ELF-1 (cell line): ENCODE data around the gene JMJD4.
A peak's percentile ranks its signal among the peaks of the same experiment; 100 is the strongest.
"Not testable (repeated sequence)": the region's sequence is repeated elsewhere in the genome, so short reads cannot be mapped to it uniquely, and the experiment has no call there.

Source experiments
- DNase-seq: peaks from one replicate; pipeline ENCODE4 v3.0.0-alpha.2; 2016; ENCODE audit warnings: low read depth, low spot score

JMJD4 gene

GRCh38 chr1:227733309-227733705 lies 1.8 kb downstream of the JMJD4 start:
- DNase-seq = no peak

- no peak for DNase-seq
Observed at GRCh38 chr1:227732586-227733308, 2.4 kb downstream of the JMJD4 start.

DNA sequence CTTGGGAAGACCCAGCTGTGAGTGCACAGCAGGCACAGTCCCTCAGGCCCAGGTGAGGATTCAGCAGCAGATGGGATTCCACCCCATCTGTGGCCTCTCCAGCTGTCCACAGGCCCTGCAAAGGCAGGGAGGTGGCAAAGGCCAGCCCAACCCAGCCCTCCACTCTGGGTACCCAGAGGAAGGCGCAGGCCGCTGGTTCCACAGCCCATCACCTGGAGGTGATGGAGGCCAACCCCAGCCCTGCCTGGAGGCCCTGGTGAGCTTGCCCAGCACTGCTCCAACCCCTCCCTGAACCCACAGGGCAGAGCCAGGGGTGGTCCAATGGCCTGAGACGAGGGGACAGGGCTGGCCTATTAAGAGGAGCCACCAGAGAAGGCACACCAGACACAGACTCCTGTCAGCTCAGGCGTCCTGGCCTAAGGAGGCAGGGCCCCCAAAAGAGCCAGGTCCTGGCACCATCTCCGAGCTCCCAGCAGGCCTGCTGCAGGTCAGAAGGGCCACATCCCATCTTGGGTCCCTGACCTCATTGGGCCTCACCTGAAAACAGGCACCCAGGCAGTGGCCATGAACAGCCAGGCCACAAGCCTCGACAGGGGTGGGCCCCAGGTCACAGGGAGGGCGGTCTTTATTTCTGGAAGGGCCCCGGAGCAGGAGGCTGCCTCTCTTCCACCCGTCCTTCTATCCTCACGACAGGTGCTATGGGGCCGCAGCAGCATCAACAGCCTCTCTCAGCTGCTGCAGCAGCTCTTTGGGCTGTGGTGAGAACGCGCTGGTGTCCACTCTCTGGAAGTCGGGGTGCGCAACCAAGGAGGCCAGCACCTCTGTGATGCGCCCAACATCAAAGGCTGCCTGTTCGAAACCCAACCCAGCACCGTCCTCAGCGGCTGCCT lies 3.2 kb downstream of the JMJD4 start:
- DNase-seq = no peak

- DNase-seq = no peak
Observed at GRCh38 chr1:227731241-227731677, 3.8 kb downstream of the JMJD4 start.

DNA sequence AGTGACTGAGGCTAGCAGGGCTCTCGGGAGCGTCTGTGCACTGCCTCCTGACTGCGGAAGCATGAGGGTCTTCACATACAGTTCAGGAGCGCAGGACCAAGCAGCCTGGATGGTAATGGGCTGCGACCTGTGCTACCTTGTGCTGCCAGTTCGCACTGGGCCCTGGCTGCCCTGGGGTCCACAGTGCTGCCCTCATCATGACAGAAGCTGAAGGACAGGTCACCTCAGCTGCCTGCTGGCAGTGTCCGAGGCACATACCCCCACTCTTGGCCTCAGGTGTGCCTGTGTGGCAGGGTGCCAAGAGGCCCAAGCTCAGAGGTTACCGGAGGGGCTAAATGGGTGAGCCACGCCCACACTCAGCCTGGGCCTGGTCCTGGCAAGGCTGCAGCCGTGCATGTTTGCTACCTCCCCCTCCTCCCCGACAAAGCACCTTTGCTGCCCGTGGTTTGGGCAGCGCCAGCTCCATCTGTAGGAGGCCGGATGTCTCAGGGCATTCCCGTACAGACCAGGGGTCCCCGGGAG lies 4.4 kb downstream of the JMJD4 start:
- no peak for DNase-seq

GRCh38 chr1:227729881-227730629 lies 5.0 kb downstream of the JMJD4 start:
- peak; percentile 85 for DNase-seq

DNA sequence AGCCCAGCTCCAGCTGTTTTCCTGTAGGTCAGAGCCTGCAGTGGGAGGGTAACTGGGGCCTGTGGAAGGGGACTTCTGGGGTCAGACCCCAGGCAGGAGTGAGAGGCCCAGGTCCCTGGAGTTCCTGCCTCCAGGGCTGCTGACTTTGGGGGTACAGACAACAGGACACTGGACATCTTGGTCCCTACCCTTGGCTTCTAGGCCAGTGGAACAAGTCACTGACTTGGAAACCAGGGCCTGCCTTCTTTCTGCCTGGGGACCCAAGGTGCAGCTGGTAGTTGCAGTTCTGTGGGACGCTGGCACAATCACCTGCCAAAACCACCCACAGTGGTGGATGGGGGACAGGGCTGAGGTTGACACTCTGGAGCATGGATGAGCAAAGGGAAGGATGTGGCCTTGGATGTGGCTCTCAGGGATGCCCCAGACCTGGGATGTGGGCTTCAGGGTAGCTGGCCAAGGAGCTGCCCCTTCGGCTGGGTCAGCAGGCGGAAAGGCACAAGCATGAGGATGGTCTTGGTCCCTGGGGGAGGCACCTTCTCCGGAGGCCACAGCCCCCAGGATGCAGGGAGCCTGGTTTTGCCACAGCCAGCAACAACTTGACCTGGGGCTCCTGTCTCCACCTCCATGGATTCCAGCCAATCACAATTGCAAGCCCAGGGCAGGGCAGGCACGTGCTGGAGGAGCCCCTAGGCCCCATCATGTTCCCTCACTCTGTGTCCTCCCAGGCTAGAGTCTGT lies 5.8 kb downstream of the JMJD4 start:
- DNase-seq = peak; percentile 44

DNA sequence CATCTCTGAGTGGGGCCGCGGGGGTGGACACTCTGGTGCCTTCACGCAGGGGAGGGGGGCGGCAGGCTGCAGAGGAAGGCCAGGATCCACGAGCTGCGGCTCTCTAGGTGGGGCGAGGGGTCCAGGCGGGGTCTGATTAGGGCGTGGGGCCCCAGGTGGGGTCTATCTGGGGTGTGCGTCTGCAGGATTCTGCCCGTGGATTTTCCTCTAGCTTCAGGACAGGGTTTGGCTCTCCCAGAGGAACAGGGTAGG lies 6.3 kb downstream of the JMJD4 start:
- no peak for DNase-seq

GRCh38 chr1:227728059-227728891 lies 6.8 kb downstream of the JMJD4 start:
- peak; percentile 83 for DNase-seq

GRCh38 chr1:227726924-227727599 lies 8.0 kb downstream of the JMJD4 start:
- DNase-seq = no peak

GRCh38 chr1:227726318-227726717 lies 8.8 kb downstream of the JMJD4 start:
- DNase-seq = no peak

DNA sequence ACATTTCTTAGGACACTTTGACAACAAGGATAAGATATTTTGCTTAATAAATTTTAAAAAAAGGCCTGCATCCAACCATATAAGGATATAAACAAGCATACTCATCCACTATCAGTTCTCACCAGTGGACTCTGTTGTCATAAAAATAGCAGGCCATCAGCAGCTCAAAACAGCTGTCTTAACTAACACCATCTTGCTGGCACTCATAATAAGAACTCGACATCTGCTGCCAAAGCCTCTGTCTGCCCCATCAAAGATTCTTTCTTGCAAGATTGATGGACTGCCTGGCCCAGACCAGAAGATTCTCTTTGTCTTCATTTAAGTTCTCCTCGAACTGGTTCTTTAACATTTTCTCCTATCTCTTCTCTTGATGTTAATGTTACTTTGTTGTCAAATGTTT lies 10.1 kb downstream of the JMJD4 start:
- no peak for DNase-seq

GRCh38 chr1:227723474-227723873 lies 11.6 kb downstream of the JMJD4 start:
- no peak for DNase-seq

- no peak for DNase-seq
Observed at GRCh38 chr1:227718932-227719331, 16.2 kb downstream of the JMJD4 start.

- DNase-seq = no peak
Observed at GRCh38 chr1:227712648-227713047, 22.5 kb downstream of the JMJD4 start.

DNA sequence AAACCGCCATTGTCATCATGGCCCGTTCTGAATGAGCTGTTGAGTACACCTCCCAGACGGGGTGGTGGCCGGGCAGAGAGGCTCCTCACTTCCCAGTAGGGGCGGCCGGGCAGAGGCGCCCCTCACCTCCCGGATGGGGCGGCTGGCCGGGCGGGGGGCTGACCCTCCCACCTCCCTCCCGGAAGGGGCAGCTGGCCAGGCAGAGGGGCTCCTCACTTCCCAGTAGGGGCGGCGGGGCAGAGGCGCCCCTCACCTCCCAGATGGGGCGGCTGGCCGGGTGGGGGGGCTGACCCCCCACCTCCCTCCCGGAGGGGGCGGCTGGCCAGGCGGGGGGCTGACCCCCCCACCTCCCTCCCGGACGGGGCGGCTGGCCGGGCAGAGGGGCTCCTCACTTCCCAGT lies 24.6 kb downstream of the JMJD4 start:
- DNase-seq = not testable (repeated sequence)

DNA sequence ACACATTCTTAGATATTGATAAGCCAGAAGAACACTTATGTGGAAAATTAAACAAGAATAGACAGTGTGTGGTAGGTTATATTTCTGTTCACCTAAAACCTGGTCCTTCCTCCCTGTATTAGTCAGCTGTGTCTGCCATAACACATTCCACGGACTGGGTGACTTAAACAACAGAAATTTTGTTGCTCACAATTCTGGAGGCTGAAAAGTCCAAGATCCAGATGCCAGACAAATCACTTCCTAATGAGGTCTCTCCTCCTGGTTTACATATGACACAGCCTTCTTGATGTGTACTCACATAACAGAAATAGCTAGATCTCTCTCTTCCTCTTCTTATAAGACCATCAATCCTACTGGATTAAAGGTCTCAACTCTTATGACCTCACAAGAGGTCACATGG lies 25.7 kb downstream of the JMJD4 start:
- DNase-seq = no peak

DNA sequence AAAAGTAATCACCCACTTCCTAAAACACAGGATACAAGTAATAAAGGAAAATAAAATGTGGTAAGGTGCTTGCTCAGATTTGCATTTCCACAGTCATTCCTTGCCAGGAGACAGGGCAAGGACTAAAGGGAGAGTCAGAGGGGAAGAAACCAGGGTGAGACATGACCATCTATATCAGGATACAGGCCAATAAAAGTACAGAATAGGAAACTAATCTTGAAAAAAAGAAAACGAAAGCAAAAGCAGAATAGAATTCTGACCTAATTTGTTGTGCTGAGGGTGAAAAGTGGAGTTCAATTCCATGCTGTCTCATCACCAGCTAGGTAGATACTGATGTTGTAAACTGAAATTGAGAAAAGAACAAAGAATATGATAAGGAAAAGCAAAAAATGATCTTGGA lies 27.3 kb downstream of the JMJD4 start:
- no peak for DNase-seq

GRCh38 chr1:227701631-227702030 lies 33.5 kb downstream of the JMJD4 start:
- not testable (repeated sequence) for DNase-seq

DNA sequence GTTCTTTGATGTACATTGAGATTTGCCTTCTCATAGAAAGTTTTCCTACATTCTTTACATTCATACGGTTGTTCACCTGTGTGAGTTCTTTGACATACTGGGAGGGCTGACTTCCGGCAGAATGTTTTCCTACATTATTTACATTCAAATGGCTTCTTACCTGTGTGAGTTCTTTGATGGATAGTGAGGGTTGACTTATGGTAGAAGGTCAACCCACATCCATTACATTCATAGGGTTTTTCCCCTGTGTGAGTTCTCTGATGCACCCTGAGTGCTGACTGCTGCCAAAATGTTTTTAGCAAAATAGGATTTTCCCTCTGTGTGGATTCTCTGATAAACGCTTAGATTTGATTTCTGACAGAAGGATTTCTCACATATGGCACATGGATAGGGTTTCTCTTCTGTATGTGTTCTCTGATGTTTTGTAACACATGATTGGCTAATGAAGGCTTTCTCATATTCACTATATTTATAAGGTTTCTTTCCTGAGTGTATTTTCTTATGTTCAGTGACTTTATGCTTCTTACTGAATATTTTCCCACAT lies 37.7 kb downstream of the JMJD4 start:
- no peak for DNase-seq
